Ishikawa (cell line): Measurements from ENCODE around the gene NHLRC1.

Source experiments
- CEBPB ChIP-seq: IDR thresholded peaks from 2 replicates; pipeline ENCODE4 v1.6.1; 2012
- CREB1 ChIP-seq: IDR thresholded peaks from 2 replicates; pipeline ENCODE4 v1.6.1; 2012; ENCODE audit warnings: low read depth
- EGR1 ChIP-seq: IDR thresholded peaks from 2 replicates; pipeline ENCODE4 v1.6.1; 2012
- EP300 ChIP-seq: IDR thresholded peaks from 2 replicates; pipeline ENCODE4 v1.6.1; 2012; ENCODE audit warnings: borderline replicate concordance
- FOXM1 ChIP-seq: IDR thresholded peaks from 2 replicates; pipeline ENCODE4 v1.6.1; 2012; ENCODE audit warnings: low read depth, borderline replicate concordance
- NFIC ChIP-seq: IDR thresholded peaks from 2 replicates; pipeline ENCODE4 v1.6.1; 2012
- RAD21 ChIP-seq: IDR thresholded peaks from 2 replicates; pipeline ENCODE4 v1.6.1; 2012; ENCODE audit warnings: low read depth
- TAF1 ChIP-seq: IDR thresholded peaks from 2 replicates; pipeline ENCODE4 v1.6.1; 2012; ENCODE audit warnings: low read depth, mild to moderate bottlenecking
- TCF12 ChIP-seq: IDR thresholded peaks from 2 replicates; pipeline ENCODE4 v1.6.1; 2012; ENCODE audit warnings: low read depth
- TEAD4 ChIP-seq: IDR thresholded peaks from 2 replicates; pipeline ENCODE4 v1.6.1; 2012
- YY1 ChIP-seq: IDR thresholded peaks from 2 replicates; pipeline ENCODE4 v1.6.1; 2012; ENCODE audit warnings: low read depth
- ZBTB7A ChIP-seq: IDR thresholded peaks from 2 replicates; pipeline ENCODE4 v1.6.1; 2012; ENCODE audit warnings: low read depth
- TF ChIP-seq, protein P1 (sequence below): IDR thresholded peaks from 2 replicates; pipeline ENCODE4 v1.6.1; 2012
- TF ChIP-seq, protein P2 (sequence below): IDR thresholded peaks from 2 replicates; pipeline ENCODE4 v1.6.1; 2012; ENCODE audit warnings: low read depth, mild to moderate bottlenecking
- TF ChIP-seq, protein P3 (sequence below): IDR thresholded peaks from 2 replicates; pipeline ENCODE4 v1.6.1; 2012

NHLRC1 gene

DNA sequence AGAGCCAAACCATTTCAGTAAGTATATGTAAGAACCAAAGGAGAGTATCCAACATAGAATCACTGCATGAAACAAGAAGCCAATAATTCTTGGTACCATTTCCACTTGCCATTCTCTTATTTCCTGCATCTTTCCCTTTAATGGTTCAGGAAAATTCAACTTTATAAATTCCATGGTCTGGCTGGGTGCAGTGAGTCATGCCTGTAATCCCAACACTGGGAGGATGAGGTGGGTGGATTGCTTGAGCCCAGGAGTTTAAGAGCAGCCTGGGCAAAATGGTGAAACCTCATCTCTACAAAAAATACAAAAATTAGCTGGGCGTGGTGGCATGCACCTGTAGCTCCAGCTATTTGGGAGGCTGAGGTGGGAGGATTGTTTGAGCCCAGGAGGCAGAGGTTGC, 21.2 kb downstream of the NHLRC1 start:
- TF ChIP-seq RAD21 (no peak), TAF1 (no peak), YY1 (no peak), FOXM1 (no peak), CEBPB (no peak), ZBTB7A (no peak), TEAD4 (no peak), EP300 (no peak), NFIC (no peak), EGR1 (no peak)
- TF ChIP-seq, protein P1, sequence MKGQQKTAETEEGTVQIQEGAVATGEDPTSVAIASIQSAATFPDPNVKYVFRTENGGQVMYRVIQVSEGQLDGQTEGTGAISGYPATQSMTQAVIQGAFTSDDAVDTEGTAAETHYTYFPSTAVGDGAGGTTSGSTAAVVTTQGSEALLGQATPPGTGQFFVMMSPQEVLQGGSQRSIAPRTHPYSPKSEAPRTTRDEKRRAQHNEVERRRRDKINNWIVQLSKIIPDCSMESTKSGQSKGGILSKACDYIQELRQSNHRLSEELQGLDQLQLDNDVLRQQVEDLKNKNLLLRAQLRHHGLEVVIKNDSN, result no peak
- TF ChIP-seq, protein P2, sequence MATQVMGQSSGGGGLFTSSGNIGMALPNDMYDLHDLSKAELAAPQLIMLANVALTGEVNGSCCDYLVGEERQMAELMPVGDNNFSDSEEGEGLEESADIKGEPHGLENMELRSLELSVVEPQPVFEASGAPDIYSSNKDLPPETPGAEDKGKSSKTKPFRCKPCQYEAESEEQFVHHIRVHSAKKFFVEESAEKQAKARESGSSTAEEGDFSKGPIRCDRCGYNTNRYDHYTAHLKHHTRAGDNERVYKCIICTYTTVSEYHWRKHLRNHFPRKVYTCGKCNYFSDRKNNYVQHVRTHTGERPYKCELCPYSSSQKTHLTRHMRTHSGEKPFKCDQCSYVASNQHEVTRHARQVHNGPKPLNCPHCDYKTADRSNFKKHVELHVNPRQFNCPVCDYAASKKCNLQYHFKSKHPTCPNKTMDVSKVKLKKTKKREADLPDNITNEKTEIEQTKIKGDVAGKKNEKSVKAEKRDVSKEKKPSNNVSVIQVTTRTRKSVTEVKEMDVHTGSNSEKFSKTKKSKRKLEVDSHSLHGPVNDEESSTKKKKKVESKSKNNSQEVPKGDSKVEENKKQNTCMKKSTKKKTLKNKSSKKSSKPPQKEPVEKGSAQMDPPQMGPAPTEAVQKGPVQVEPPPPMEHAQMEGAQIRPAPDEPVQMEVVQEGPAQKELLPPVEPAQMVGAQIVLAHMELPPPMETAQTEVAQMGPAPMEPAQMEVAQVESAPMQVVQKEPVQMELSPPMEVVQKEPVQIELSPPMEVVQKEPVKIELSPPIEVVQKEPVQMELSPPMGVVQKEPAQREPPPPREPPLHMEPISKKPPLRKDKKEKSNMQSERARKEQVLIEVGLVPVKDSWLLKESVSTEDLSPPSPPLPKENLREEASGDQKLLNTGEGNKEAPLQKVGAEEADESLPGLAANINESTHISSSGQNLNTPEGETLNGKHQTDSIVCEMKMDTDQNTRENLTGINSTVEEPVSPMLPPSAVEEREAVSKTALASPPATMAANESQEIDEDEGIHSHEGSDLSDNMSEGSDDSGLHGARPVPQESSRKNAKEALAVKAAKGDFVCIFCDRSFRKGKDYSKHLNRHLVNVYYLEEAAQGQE, result no peak
- TF ChIP-seq, protein P3, sequence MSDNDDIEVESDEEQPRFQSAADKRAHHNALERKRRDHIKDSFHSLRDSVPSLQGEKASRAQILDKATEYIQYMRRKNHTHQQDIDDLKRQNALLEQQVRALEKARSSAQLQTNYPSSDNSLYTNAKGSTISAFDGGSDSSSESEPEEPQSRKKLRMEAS, result no peak

DNA sequence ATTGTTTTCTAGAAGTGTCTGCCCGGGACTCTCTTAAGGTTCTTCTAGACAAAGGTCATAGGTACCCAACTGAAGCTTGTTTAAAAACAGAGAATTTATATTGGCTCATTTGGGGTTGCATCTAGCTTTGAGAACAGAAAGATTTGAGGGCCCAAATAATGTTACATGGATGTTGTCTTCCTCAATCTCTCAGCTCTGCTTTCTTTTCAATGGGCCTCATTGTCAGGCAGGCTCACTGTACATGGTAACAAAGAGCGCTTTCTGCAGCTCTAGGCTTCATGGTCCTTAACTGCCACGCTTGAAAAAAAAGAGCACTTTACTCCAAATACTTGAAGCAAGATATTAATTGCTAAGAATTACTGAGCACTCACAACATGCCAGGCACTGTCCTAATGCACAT, 22.2 kb downstream of the NHLRC1 start:
- TF ChIP-seq EP300 (no peak), YY1 (no peak), TAF1 (no peak), RAD21 (no peak), EGR1 (no peak), TCF12 (no peak), TEAD4 (no peak), ZBTB7A (no peak), CREB1 (no peak), CEBPB (no peak), FOXM1 (no peak), NFIC (no peak)
- TF ChIP-seq, protein P3, result no peak
- TF ChIP-seq, protein P1, result no peak
- TF ChIP-seq, protein P2, result no peak

DNA sequence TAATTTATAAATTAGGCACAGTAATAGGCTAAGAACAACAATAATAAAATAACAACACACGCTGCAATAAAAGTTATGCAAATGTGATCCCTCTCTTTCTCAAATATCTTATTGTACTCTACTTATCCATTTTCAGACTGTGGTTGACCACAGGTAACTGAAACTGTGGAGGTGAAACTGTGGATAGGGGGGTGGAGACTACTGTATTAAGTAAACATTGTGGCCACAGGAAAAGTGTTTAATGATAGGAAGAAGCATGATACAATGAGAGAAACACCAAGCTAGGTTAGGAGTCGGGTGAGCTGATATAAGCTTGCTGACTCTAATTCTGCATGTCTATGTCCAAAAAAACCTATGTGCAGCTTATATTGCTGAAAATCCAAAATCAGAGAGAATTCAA, 23.0 kb downstream of the NHLRC1 start:
- no peak for TF ChIP-seq CEBPB
- TF ChIP-seq, protein P3, result no peak
- no peak for TF ChIP-seq TAF1
- no peak for TF ChIP-seq YY1
- no peak for TF ChIP-seq TEAD4
- no peak for TF ChIP-seq ZBTB7A
- no peak for TF ChIP-seq TCF12
- no peak for TF ChIP-seq NFIC
- TF ChIP-seq EGR1, result no peak
- TF ChIP-seq, protein P2, result no peak
- TF ChIP-seq FOXM1, result no peak
- TF ChIP-seq RAD21, result no peak
- TF ChIP-seq, protein P1, result no peak
- no peak for TF ChIP-seq CREB1
- no peak for TF ChIP-seq EP300

DNA sequence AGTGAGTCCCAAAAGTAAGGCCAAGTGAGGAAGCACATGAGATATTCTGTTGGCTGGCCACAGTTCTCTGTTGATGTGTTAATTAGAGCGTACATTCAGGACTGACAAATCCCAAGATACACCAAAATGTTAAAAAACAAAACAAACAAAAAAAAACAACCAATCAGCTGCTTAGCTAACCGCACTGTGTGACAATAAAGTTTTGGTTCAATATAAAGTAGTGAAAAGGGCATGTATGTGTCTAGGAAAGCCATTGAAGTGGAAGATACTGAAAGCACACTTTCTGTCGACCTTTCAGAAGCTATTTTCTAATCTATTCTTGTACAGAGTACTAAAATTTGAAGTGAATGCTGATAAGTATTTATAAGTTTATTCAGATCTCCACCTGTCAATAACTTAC, 26.1 kb downstream of the NHLRC1 start:
- TF ChIP-seq, protein P1, result no peak
- TF ChIP-seq TAF1, result no peak
- TF ChIP-seq TCF12, result no peak
- TF ChIP-seq RAD21, result no peak
